Neural cell (in vitro differentiated cells): ENCODE data around the gene HSPA12A. TPM values are rescaled to one million over a fixed set of nuclear protein-coding genes. Genes with fewer than 3 reads are reported as not detected.

ENCODE experiments used
- H2AFZ ChIP-seq: fragments of 200-600, 300-800 bp; sonication (generic), shearing (Covaris generic); 2 replicates; pipeline ENCODE4 v1.6.0; 2014; ENCODE audit warnings: low read depth, mild to moderate bottlenecking, antibody characterized with exemption, low read length, moderate library complexity
- H3F3A ChIP-seq: fragments of 200-600 bp; shearing (Covaris generic); 2 replicates; pipeline ENCODE4 v1.6.1; 2016; ENCODE audit warnings: mild to moderate bottlenecking, moderate library complexity, mixed read lengths, antibody characterized with exemption, low read length; ENCODE audit not compliant: insufficient read depth, poor library complexity, severe bottlenecking
- H3K27ac ChIP-seq: fragments of 200-600, 300-800 bp; sonication (generic), shearing (Covaris generic); 2 replicates; pipeline ENCODE4 v1.5.1; 2014; ENCODE audit warnings: mild to moderate bottlenecking, low read length, moderate library complexity
- H3K27me3 ChIP-seq: fragments of 300-800, 200-600 bp; sonication (generic), shearing (Covaris generic); 2 replicates; pipeline ENCODE4 v1.6.0; 2014; ENCODE audit warnings: mild to moderate bottlenecking, low read depth, low read length, moderate library complexity; ENCODE audit not compliant: insufficient read depth
- H3K36me3 ChIP-seq: fragments of 300-800, 200-600 bp; sonication (generic), shearing (Covaris generic); 2 replicates; pipeline ENCODE4 v1.5.1; 2014; ENCODE audit warnings: mild to moderate bottlenecking, antibody characterized with exemption, low read length, moderate library complexity; ENCODE audit not compliant: insufficient read depth
- H3K4me2 ChIP-seq: fragments of 300-800, 200-600 bp; sonication (generic), shearing (Covaris generic); 2 replicates; pipeline ENCODE4 v1.6.0; 2014; ENCODE audit warnings: mild to moderate bottlenecking, low read length
- H3K4me3 ChIP-seq: fragments of 300-800, 200-600 bp; sonication (generic), shearing (Covaris generic); 2 replicates; pipeline ENCODE4 v1.5.1; 2014; ENCODE audit warnings: mild to moderate bottlenecking, low read length, moderate library complexity
- H3K79me2 ChIP-seq: fragments of 200-600 bp; shearing (Covaris generic); replicated peaks from 2 replicates; pipeline ENCODE4 v1.6.0; 2014; ENCODE audit warnings: mild to moderate bottlenecking, low read length, moderate library complexity; ENCODE audit not compliant: insufficient read depth
- H3K9ac ChIP-seq: fragments of 300-800, 200-600 bp; sonication (generic), shearing (Covaris generic); 2 replicates; pipeline ENCODE4 v1.6.1; 2016; ENCODE audit warnings: mild to moderate bottlenecking, low read length, mixed read lengths
- H3K9me2 ChIP-seq: fragments of 200-600 bp; shearing (Covaris generic); 2 replicates; pipeline ENCODE4 v1.6.1; 2016; ENCODE audit warnings: mild to moderate bottlenecking, low read length, mixed read lengths; ENCODE audit not compliant: insufficient read depth
- H3K9me3 ChIP-seq: fragments of 200-600, 300-800 bp; sonication (generic), shearing (Covaris generic); 2 replicates; pipeline ENCODE4 v1.6.1; 2016; ENCODE audit warnings: mild to moderate bottlenecking, mixed run types, low read length, moderate library complexity, mixed read lengths
- H4K20me1 ChIP-seq: fragments of 200-600 bp; shearing (Covaris generic); 2 replicates; pipeline ENCODE4 v1.6.1; 2016; ENCODE audit warnings: mild to moderate bottlenecking, mixed run types; ENCODE audit not compliant: insufficient read depth
- CTCF ChIP-seq: fragments of 450-650 bp; IDR thresholded peaks from 2 replicates; pipeline ENCODE4 v1.5.1; 2014; ENCODE audit warnings: antibody characterized with exemption, mild to moderate bottlenecking, moderate library complexity; ENCODE audit not compliant: poor library complexity, severe bottlenecking
- EP300 ChIP-seq: fragments of 450-650 bp; conservative IDR thresholded peaks from 2 replicates; pipeline ENCODE4 v1.6.1; 2014; ENCODE audit warnings: antibody characterized with exemption, mild to moderate bottlenecking, moderate library complexity; ENCODE audit not compliant: poor library complexity, severe bottlenecking
- EZH2 ChIP-seq: fragments of 200-600, 300-800 bp; shearing (Covaris generic), sonication (generic); IDR thresholded peaks from 2 replicates; pipeline ENCODE4 v1.6.1; 2014; ENCODE audit warnings: antibody characterized with exemption, low read length, borderline replicate concordance, mild to moderate bottlenecking; ENCODE audit not compliant: insufficient read depth, poor library complexity, severe bottlenecking
- MXI1 ChIP-seq: fragments of 450-650 bp; conservative IDR thresholded peaks from 2 replicates; pipeline ENCODE4 v1.6.1; 2014; ENCODE audit warnings: antibody characterized with exemption, mild to moderate bottlenecking; ENCODE audit not compliant: poor library complexity, severe bottlenecking
- POLR2AphosphoS5 ChIP-seq: IDR thresholded peaks from 2 replicates; pipeline ENCODE4 v1.6.1; 2012
- RAD21 ChIP-seq: fragments of 450-650 bp; conservative IDR thresholded peaks from 2 replicates; pipeline ENCODE4 v1.6.1; 2014; ENCODE audit warnings: antibody characterized with exemption, mild to moderate bottlenecking, moderate library complexity
- SMC3 ChIP-seq: fragments of 450-650 bp; conservative IDR thresholded peaks from 2 replicates; pipeline ENCODE4 v1.6.1; 2014; ENCODE audit warnings: antibody characterized with exemption, mild to moderate bottlenecking, moderate library complexity; ENCODE audit not compliant: poor library complexity
- TAF1 ChIP-seq: IDR thresholded peaks from 2 replicates; pipeline ENCODE4 v1.6.1; 2012; ENCODE audit warnings: low read depth
- polyA plus RNA-seq: library from polyadenylated mRNA; depleted of rRNA; stranded (reverse); fragments of >200 nt; gene quantifications from 2 replicates; pipeline ENCODE4 v1.2.3, GENCODE V29; 2014
- TF ChIP-seq, protein P1 (sequence below): IDR thresholded peaks from 2 replicates; pipeline ENCODE4 v1.6.1; 2012; ENCODE audit warnings: borderline replicate concordance

Gene HSPA12A
- polyA plus RNA-seq, 1 donor from 2014 or later, result 5.9 TPM

DNA sequence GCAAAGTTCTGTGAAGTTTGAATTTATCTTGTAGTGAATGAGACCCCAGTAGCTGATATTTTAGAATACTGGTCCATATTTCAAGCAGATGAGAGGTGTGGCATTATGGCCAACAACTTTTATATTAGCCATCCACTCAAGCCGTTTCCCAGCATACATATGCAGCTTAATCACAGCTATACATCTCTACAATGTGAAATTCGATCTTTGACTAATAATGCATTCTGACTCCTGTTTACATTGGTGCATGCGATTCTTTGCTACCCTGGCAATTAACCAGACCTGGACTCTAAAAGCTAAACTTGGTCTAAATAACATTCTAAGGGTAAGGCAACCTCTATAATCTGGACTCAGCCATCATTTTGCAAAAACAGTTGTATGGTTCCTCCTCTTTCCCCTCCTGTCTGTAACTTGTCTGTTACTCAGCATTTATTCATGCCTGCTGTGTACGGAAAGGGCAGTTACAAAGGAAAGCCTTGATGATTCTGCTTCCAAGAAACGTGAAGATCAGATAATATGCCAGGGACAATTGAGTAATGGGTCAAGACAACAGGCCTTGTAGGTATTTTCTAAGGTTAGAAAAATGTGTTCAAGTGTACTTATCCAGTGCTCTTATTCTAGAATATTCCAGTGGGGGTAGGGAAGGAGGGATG lies 71.0 kb downstream of the HSPA12A start:
- no peak overlapping the region for H2AFZ ChIP-seq
- peaks cover 6% of the 10 kb centered on the region for H3K9me3 ChIP-seq
- H3K79me2 ChIP-seq, result no peaks in the 10 kb centered on the region

DNA sequence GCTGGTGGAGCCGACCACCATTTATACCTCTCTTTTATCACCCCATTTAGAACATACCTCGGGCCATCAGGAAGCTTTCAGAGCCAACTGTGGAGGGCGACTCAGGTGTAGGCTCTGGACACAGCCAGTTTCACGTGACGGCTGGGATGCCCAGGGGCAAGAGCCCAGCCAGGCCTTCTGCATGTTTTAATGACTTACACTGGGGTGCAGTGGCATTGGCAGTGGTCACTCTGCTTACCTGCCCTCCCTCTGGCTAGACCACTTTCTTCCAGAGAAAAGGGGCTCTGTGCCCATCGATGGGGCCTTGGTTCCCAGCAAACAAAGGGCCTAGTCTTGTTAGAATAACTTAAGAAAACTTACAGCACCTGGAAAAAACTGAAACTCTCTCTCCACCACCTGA lies 71.7 kb downstream of the HSPA12A start:
- H3K27me3 ChIP-seq, result peaks cover 16% of the 10 kb centered on the region
- H3K9me2 ChIP-seq, result no peaks in the 10 kb centered on the region
- H3K9ac ChIP-seq, result no peak overlapping the region
- no peaks in the 10 kb centered on the region for H3K36me3 ChIP-seq
- H3K79me2 ChIP-seq, result no peaks in the 10 kb centered on the region
- H3K27ac ChIP-seq, result no peak overlapping the region
- TF ChIP-seq MXI1, result no peak
- no peak for TF ChIP-seq EP300
- TF ChIP-seq, protein P1, sequence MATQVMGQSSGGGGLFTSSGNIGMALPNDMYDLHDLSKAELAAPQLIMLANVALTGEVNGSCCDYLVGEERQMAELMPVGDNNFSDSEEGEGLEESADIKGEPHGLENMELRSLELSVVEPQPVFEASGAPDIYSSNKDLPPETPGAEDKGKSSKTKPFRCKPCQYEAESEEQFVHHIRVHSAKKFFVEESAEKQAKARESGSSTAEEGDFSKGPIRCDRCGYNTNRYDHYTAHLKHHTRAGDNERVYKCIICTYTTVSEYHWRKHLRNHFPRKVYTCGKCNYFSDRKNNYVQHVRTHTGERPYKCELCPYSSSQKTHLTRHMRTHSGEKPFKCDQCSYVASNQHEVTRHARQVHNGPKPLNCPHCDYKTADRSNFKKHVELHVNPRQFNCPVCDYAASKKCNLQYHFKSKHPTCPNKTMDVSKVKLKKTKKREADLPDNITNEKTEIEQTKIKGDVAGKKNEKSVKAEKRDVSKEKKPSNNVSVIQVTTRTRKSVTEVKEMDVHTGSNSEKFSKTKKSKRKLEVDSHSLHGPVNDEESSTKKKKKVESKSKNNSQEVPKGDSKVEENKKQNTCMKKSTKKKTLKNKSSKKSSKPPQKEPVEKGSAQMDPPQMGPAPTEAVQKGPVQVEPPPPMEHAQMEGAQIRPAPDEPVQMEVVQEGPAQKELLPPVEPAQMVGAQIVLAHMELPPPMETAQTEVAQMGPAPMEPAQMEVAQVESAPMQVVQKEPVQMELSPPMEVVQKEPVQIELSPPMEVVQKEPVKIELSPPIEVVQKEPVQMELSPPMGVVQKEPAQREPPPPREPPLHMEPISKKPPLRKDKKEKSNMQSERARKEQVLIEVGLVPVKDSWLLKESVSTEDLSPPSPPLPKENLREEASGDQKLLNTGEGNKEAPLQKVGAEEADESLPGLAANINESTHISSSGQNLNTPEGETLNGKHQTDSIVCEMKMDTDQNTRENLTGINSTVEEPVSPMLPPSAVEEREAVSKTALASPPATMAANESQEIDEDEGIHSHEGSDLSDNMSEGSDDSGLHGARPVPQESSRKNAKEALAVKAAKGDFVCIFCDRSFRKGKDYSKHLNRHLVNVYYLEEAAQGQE, result no peak
- no peak for TF ChIP-seq POLR2AphosphoS5
- no peak for TF ChIP-seq RAD21
- TF ChIP-seq TAF1, result no peak
- TF ChIP-seq EZH2, result no peak
- no peak for TF ChIP-seq SMC3
- no peak overlapping the region for H2AFZ ChIP-seq
- H3K4me3 ChIP-seq, result no peak overlapping the region
- H3F3A ChIP-seq, result no peaks in the 10 kb centered on the region
- no peaks in the 10 kb centered on the region for H4K20me1 ChIP-seq
- peaks cover 6% of the 10 kb centered on the region for H3K9me3 ChIP-seq
- no peak overlapping the region for H3K4me2 ChIP-seq

More for the DNA sequence above, 71.0 kb downstream of the HSPA12A start:
- H3K27ac ChIP-seq, result no peak overlapping the region
- H3K4me2 ChIP-seq, result no peak overlapping the region
- H3K4me3 ChIP-seq, result no peak overlapping the region
- TF ChIP-seq, protein P1, result no peak
- no peak for TF ChIP-seq TAF1
- TF ChIP-seq EP300, result no peak
- no peak for TF ChIP-seq EZH2
- no peak for TF ChIP-seq MXI1
- no peak for TF ChIP-seq POLR2AphosphoS5
- no peak for TF ChIP-seq RAD21
- TF ChIP-seq SMC3, result no peak
- TF ChIP-seq CTCF, result no peak
- H4K20me1 ChIP-seq, result no peaks in the 10 kb centered on the region
- H3K9ac ChIP-seq, result no peak overlapping the region
- H3K9me2 ChIP-seq, result no peaks in the 10 kb centered on the region
- H3F3A ChIP-seq, result no peaks in the 10 kb centered on the region
- no peaks in the 10 kb centered on the region for H3K36me3 ChIP-seq
- peaks cover 16% of the 10 kb centered on the region for H3K27me3 ChIP-seq
